H1 (cell line): ENCODE results near the gene PCBP2.

Experiments
- CHD2 ChIP-seq: IDR thresholded peaks from 2 replicates; pipeline ENCODE4 v1.6.1; 2012; ENCODE audit warnings: low read length, improper control_type of control experiment
- CREB1 ChIP-seq: IDR thresholded peaks from 2 replicates; pipeline ENCODE4 v1.6.1; 2012; ENCODE audit warnings: inconsistent platforms
- CTCF ChIP-seq, 3 experiments: IDR thresholded peaks; 1 replicate in 2 of 3; 2 replicates in 1 of 3; pipeline versions ENCODE4 v1.5.1 to v1.6.1; 2011; ENCODE audit warnings: low read length in 3 of 3, mild to moderate bottlenecking in 3 of 3, inconsistent platforms in 2 of 3, low read depth in 1 of 3, moderate library complexity in 1 of 3; ENCODE audit not compliant: insufficient read depth in 1 of 3; ENCODE audit errors: control extremely low read depth in 1 of 3
- EP300 ChIP-seq, 2 experiments: IDR thresholded peaks; 1 replicate in 1 of 2; 2 replicates in 1 of 2; pipeline ENCODE4 v1.6.1; 2011 to 2012; ENCODE audit warnings: low read depth in 2 of 2, low read length in 2 of 2, mild to moderate bottlenecking in 2 of 2, borderline replicate concordance in 1 of 2, inconsistent platforms in 1 of 2, moderate library complexity in 1 of 2
- FOSL1 ChIP-seq: IDR thresholded peaks from 2 replicates; pipeline ENCODE4 v1.6.1; 2011; ENCODE audit warnings: mild to moderate bottlenecking, low read depth, low read length, moderate library complexity; ENCODE audit not compliant: insufficient read depth
- POLR2A ChIP-seq, 2 experiments: IDR thresholded peaks; 1 replicate in 1 of 2; 2 replicates in 1 of 2; pipeline ENCODE4 v1.6.1; 2011; ENCODE audit warnings: low read depth in 2 of 2, low read length in 2 of 2, mild to moderate bottlenecking in 2 of 2; ENCODE audit errors: control extremely low read depth in 1 of 2
- RFX5 ChIP-seq: IDR thresholded peaks from 2 replicates; pipeline ENCODE4 v1.6.1; 2011; ENCODE audit warnings: low read depth, low read length, improper control_type of control experiment, borderline replicate concordance
- TAF1 ChIP-seq: IDR thresholded peaks from 2 replicates; pipeline ENCODE4 v1.6.1; 2011; ENCODE audit warnings: mild to moderate bottlenecking, low read depth, low read length
- TCF12 ChIP-seq: IDR thresholded peaks from 2 replicates; pipeline ENCODE4 v1.6.1; 2011; ENCODE audit warnings: low read depth, mild to moderate bottlenecking, low read length
- YY1 ChIP-seq: IDR thresholded peaks from 2 replicates; pipeline ENCODE4 v1.6.1; 2011; ENCODE audit warnings: low read depth, mild to moderate bottlenecking, low read length
- TF ChIP-seq, protein P1 (sequence below): IDR thresholded peaks from 2 replicates; pipeline ENCODE4 v1.6.1; 2012; ENCODE audit warnings: low read length, inconsistent platforms

DNA sequence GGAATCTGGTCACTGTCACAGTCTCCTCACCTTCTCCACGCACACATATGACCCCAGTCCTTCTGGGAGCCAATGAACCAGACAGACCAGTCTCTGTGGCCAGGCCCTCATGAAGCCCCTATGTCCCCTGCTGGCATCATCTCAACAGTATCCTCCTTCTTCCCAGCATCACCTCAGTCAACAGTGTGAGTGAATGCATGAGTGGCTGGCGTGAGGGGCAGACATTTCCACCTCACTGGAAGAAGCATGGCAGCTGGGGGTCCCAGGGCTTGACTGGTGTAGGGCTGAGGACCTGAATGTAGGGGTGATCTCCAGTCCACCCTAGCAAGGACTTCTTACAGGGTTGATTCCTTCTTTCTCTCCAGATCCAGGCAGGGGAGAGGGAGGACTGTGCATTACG is 45.6 kb downstream of the PCBP2 start:
- TF ChIP-seq FOSL1, result no peak
- no peak for TF ChIP-seq TCF12
- no peak for TF ChIP-seq TAF1
- no peak for TF ChIP-seq RFX5
- TF ChIP-seq, protein P1, sequence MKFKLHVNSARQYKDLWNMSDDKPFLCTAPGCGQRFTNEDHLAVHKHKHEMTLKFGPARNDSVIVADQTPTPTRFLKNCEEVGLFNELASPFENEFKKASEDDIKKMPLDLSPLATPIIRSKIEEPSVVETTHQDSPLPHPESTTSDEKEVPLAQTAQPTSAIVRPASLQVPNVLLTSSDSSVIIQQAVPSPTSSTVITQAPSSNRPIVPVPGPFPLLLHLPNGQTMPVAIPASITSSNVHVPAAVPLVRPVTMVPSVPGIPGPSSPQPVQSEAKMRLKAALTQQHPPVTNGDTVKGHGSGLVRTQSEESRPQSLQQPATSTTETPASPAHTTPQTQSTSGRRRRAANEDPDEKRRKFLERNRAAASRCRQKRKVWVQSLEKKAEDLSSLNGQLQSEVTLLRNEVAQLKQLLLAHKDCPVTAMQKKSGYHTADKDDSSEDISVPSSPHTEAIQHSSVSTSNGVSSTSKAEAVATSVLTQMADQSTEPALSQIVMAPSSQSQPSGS, result no peak
- TF ChIP-seq CTCF (IDR thresholded peaks at IDR 0.05; ENCODE audit: control extremely low read depth in 1 of 3, insufficient read depth in 1 of 3, low read depth in 1 of 3, low read length in 3 of 3), result no peak
- no peak for TF ChIP-seq POLR2A (IDR thresholded peaks at IDR 0.05; ENCODE audit: control extremely low read depth in 1 of 2, low read depth in 2 of 2, low read length in 2 of 2)
- no peak for TF ChIP-seq CHD2
- no peak for TF ChIP-seq CREB1
- no peak for TF ChIP-seq EP300 (IDR thresholded peaks at IDR 0.05; ENCODE audit: borderline replicate concordance in 1 of 2, low read depth in 2 of 2, low read length in 2 of 2)
- TF ChIP-seq YY1, result no peak
